DMS79 (cell line): ENCODE measurements around the gene DDO.

Source experiments
- DNase-seq: peaks from one replicate; lab custom pipeline; 2025; lab: John Stamatoyannopoulos, UW

The DDO gene

GRCh38 chr6:110419028-110419739, 3.8 kb upstream of the DDO start:
- no peak for DNase-seq

- DNase-seq: no peak
Observed at GRCh38 chr6:110418594-110418993, 3.2 kb upstream of the DDO start.

- DNase-seq: no peak
Observed at GRCh38 chr6:110414669-110415068, 706 bp downstream of the DDO start.

- no peak for DNase-seq
Observed at GRCh38 chr6:110412360-110412759, 3.0 kb downstream of the DDO start.

GRCh38 chr6:110410511-110410910, 4.9 kb downstream of the DDO start:
- DNase-seq: no peak

GRCh38 chr6:110409794-110410193, 5.6 kb downstream of the DDO start:
- no peak for DNase-seq

GRCh38 chr6:110408901-110409300, 6.5 kb downstream of the DDO start:
- no peak for DNase-seq

GRCh38 chr6:110404607-110405006, 10.8 kb downstream of the DDO start:
- no peak for DNase-seq

GRCh38 chr6:110401585-110402176, 13.7 kb downstream of the DDO start:
- DNase-seq: no peak

- no peak for DNase-seq
Observed at GRCh38 chr6:110400208-110400607, 15.2 kb downstream of the DDO start.

- DNase-seq: no peak
Observed at GRCh38 chr6:110399219-110400071, 15.9 kb downstream of the DDO start.

GRCh38 chr6:110398778-110399177, 16.6 kb downstream of the DDO start:
- no peak for DNase-seq

GRCh38 chr6:110395221-110395620, 20.2 kb downstream of the DDO start:
- no peak for DNase-seq

GRCh38 chr6:110394409-110394808, 21.0 kb downstream of the DDO start:
- DNase-seq: no peak

GRCh38 chr6:110392727-110393126, 22.6 kb downstream of the DDO start:
- DNase-seq: no peak

GRCh38 chr6:110390404-110390803, 25.0 kb downstream of the DDO start:
- DNase-seq: no peak

GRCh38 chr6:110389689-110390382, 25.5 kb downstream of the DDO start:
- no peak for DNase-seq

GRCh38 chr6:110387986-110388385, 27.4 kb downstream of the DDO start:
- no peak for DNase-seq

- DNase-seq: no peak
Observed at GRCh38 chr6:110385458-110385863, 29.9 kb downstream of the DDO start.

GRCh38 chr6:110378552-110378951, 36.8 kb downstream of the DDO start:
- no peak for DNase-seq

- no peak for DNase-seq
Observed at GRCh38 chr6:110369066-110369465, 46.3 kb downstream of the DDO start.

- no peak for DNase-seq
Observed at GRCh38 chr6:110368284-110368683, 47.1 kb downstream of the DDO start.
